ENCODE results near the gene WDR5.

The WDR5 gene

GRCh38 chr9:134189470-134190231, 53.8 kb downstream of the WDR5 start:
- FAIRE-seq = no peak

DNA sequence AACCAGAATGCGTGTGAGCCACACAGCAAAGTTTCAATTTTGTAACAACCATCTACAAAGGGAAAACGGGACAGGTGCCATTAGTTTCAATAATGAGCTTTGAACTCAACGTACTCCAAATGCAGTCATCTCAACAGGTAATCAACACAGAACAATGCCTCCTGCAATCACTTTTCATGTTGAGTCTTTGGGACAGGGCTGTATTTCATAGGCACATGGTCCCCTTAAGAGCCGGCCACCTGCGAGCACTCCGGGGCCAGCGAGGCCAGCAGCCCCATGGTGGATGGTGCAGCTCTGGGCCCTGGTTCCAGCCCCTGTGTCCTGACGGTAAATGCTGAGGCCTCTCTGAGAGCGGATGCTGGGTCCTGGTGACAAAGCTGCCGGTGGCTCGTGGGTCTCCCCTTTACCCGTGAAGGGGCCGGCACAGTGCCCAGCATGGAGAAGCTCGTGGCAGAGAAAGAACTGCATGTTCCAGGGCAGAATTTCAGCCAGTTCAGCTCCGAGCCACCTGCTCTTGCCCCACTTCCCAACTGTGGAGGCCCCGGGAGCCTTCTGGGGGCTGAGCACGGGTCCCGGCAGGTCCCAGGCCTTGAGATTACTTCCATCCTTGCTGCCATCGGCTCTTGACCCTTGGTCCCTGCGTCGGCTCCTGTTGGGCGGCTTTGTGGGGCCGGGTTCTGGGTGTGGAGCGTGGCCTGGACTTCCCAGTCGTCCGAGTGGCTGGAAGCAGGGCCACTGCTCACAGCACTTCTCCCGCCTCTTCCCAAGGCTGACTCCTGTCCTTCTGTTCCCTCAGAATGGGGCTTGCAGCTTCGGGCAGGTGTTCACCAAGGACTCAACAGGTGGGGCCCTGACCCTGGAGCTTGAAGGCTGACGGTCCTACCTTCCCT, 54.6 kb downstream of the WDR5 start:
- FAIRE-seq = no peak

DNA sequence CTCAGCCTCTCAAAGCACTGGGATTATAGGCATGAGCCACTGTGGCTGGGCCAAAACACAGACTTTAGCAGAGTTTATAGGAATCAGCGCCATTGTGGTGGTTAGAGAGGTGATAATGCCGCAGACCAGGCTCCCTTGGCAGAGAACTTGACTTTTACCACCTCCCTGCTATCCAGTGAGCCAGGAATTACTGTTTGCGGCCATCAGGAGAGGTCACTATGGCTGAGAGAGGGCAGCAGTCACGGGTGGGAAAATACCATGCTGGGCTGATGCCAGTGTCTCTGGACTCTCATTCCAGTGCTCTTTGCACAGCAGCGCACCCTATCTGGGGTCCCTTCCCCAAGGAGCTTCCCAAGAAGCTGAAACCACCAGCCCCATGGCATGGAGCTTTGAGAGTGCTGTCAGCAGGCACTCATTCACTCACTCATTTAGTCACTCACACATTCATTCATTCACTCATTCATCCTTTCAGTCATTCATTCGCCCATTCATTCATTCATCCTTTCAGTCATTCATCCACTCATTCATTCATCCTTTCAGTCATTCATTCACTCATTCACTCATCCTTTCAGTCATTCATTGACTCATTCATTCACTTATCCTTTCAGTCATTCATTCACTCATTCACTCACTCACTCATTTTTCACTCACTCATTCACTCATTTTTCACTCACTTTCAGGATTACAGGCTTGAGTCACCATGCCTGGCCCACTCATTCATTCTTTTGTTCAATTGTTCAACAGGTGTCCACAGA, 55.8 kb downstream of the WDR5 start:
- FAIRE-seq = no peak

DNA sequence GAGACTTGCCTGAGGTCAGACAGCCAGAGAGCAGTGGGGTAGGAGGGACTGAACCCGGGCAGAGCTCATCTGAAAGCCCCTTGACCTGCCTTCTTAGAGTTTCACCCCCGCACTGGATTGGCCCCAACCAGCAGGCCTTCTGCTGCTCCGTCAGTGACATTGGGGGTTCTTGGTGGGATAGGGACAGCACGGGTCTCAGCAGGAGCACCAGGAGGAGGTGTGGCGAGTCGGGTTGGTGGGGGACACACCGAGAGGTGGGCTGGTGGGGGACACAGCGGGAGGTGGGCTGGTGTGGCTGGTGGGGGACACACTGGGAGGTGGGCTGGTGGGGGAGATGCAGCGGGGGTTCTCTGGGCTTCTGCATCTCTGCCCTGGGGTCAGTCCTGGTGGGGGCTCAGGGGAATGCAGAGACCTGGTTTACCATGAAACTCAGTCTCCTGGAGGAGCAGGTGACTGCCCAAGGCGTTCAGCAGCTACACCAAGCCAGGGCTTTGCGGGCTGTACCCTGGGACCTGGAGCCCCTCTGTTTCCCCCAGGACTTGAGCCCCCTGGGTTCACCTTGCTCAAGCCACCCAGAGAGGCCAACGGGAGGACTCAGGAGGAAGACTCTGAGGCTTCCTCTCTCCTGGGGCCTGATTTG, 56.5 kb downstream of the WDR5 start:
- no peak for FAIRE-seq

DNA sequence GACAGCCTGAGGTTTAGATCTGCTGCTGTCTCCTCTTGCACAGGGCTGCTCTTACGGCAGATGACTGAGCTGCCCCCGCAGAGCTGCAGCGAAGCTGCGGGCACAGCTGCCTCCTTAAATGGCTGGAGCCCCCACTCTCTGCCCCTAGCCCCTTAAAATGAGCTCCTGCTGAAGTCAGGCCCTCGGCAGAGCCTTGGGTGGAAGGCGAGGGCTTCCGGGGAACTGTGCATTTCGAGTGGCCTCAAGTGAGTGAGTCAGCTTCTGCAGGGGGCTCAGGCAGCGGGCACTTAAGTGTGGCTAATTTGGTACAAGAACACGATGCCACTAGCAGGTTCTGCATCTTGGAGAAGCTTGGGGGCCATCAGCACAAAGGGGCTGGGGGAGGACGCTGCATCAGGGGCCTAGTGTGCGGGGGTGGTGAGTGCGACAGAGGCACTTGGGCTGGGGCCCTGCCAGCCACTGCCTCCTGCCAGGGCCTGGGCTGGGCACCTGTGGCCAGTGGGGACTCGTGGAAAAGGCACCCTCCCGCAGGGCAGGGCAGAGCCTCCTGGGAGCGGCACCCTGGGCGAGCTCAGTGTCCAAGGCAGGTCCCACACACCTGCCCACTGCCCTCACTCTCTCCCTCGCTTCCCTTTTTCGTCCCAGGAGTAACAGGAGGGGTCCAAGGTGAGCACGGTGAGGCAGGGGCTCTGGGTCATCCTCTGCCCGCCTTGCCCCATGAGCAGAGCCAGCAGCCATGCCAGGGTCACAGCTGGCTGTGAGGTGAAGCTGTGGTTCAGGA, 57.3 kb downstream of the WDR5 start:
- FAIRE-seq = no peak

DNA sequence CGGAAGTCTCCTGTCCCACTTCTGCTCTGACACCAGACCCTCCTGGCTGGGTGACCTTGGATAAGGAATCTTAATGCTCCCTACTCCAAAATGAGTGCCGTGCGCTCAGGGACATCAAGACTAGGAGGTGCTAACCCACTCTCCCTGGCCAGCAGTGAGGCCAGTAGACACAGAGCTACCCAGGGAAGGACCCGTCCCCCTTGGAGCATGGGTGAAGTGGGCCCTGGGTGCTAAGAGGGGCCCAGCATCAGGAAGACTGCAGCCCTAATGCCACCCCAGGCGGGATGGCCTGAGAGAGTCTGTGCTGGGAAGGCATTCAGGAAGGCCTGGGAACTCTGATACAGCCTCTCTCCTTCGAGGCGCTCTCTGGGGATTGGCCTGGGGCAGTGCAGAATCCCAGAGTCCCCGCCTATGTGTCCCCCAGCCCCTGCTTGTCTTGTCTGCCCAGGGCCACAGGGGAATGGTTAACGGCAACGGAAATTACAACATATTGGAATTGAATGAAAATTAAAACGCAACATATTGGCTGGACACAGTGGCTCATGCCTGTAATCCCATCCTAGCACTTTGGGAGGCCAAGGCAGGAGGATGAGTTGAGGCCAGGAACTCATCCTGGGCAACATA, 58.1 kb downstream of the WDR5 start:
- no peak for FAIRE-seq

DNA sequence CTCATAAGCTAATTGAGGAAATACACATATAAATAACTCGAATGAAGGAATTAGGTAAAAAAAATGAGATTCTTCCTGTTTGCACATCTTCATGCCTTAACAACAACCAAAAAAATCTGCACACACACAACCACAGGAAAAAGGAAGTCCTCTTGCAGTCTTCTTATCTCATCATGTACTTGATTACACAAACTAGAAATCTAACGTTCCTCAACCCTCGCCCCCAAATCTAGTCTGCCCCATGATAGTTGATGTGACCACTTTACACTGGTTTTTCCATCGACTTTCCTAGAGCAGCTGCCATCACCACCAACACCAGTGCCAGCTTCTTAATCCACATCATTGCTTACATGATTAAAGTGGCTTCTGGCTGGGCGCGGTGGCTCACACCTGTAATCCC, 59.7 kb downstream of the WDR5 start:
- FAIRE-seq = no peak

- FAIRE-seq = no peak
Observed at GRCh38 chr9:134196911-134197310, 61.0 kb downstream of the WDR5 start.

DNA sequence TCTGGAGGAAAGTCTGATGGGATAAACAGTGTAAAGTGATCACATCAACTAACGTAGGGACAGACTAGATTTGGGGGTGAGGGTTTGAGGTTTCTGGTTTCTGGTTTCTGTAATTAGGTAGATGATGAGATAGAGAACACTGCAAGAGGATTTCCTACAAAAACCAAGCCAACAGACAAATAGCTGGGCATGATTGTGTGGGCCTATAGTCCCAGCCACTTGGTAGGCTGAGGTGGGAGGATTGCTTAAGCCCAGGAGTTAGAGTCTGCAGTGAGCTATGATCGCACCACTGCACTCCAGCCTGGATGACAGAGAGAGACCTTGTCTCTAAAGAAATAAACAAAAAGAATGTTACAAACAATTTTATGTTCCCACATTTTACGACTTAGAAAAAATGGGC, 62.9 kb downstream of the WDR5 start:
- no peak for FAIRE-seq

DNA sequence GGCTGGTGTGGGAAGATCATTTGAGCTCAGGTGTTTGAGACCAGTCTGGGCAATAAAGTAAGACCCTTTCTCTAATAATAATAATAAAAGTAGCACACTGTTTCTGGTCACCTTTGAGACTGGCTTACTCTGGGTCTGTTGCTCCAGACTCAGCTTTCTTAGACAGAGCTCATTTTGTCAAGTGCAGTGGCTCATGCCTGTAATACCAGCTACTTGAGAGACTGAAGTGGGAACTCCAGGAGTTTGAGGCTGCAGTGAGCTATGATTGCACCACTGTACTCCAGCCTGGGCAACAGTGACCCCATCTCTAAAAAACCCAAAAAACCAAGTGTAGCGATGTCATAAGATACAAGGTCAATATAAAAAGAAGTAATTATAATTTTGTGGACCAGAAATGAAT, 64.8 kb downstream of the WDR5 start:
- no peak for FAIRE-seq

GRCh38 chr9:134203224-134203623, 67.3 kb downstream of the WDR5 start:
- FAIRE-seq = no peak

DNA sequence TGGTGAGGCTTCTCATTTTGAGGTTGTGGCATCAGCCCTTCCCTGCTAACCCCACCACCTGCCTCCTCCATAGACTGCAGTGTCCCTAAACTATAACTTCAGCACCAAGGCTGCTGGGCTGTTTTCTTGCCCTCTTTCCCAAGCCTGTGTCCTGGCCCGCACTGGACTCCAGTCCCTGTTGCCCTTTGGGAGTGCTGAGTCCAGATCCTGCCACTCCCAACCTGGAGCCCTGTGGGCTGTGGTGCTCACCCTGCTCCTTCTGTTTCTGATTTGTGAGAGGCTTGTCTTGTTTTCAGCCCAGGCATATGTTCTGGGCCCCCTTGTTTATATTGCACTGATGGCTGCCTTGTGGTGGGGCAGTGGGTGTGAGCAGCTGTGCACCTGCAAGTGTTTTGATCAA, 68.2 kb downstream of the WDR5 start:
- FAIRE-seq = no peak

GRCh38 chr9:134204991-134205578, 69.2 kb downstream of the WDR5 start:
- FAIRE-seq = no peak

DNA sequence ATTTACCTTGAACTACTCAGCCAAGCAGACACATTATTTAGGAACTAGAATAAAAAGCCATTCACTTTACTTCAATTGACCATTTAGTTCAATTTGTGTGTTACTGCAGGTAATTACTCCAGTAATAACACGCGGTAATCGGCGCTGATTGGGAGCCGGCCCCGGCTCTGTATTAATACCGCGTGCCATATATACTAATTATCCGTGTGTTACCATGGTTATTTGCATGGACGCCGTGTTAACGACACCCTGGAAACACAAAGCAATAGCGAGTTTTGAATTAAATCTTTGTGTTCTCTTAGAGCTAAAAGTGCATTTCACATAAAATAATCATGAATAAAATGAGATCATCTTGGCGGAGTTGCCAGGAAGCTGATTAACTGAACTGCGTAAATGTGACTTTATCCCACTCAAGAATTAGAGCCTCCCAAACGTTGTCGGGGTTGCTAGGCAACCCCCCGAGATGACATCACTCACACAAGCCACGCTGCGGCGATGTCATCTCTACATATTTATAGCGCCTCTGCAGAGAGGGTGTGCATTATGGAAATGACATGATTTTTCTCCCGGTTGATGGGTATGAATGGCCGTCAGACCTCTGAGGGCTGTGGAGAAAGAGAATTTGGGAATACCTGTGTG, 69.9 kb downstream of the WDR5 start:
- FAIRE-seq = no peak

- FAIRE-seq = no peak
Observed at GRCh38 chr9:134206311-134207300, 70.7 kb downstream of the WDR5 start.

GRCh38 chr9:134208310-134208841, 72.5 kb downstream of the WDR5 start:
- no peak for FAIRE-seq

DNA sequence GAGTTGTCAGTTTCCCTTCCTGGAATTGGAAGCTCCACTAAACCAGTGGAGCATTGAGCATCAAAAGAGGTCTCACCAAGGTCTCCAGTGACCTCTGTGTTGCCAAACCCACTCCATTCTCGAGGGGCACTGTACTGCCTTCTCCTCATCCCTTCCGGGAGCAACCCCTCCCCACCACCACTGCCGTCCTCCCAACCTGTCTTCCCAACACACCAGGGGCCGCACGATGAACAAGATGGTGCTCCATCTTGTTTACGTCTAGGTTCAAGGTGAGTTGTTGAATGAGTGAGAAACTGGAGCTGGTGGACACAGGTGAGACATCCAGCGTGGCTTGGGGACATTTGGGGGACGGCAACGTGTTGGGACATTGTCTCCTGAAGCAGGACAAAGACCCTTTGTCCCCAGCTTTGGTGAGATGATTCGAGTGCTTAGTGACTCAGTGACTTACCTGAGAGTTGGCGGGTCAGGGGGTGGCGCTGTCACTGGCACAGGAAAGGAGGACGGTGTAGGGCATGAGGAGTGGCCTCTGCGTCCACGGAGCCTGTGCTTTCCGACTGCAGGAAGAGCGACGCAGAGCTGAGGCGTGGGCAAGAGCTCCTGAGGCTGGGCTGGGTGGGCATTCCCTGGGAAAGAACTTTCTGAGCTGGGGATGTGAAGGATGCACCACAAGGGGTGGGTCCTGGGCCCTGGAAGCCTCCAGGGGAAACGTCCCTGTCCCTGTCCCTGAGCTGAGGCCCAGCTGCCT, 73.3 kb downstream of the WDR5 start:
- FAIRE-seq = no peak
